K562 (cell line): ENCODE measurements around the gene ACHE. TPM values are rescaled to one million over a fixed set of nuclear protein-coding genes. Genes with fewer than 3 reads are reported as not detected.

Experiments
- ARNT ChIP-seq, 2 experiments: fragments of 450-650 bp; IDR thresholded peaks; 2 replicates each; pipeline ENCODE4 v1.6.1; 2016; ENCODE audit warnings: mild to moderate bottlenecking in 1 of 2
- ATF6 ChIP-seq: sonication (generic); formaldehyde crosslinking; IDR thresholded peaks from 2 replicates; pipeline ENCODE4 v1.4.0; 2020; ENCODE audit warnings: mild to moderate bottlenecking, missing genetic modification reagents
- BCL6 ChIP-seq: fragments of 250-450 bp; sonication (Bioruptor Pico); IDR thresholded peaks from 2 replicates; pipeline ENCODE4 v1.4.0; 2020
- DIDO1 ChIP-seq: fragments of 450-650 bp; IDR thresholded peaks from 2 replicates; pipeline ENCODE4 v1.6.1; 2016; ENCODE audit warnings: low read depth, missing biosample characterization, missing genetic modification characterization
- FOXA1 ChIP-seq: fragments of 450-650 bp; IDR thresholded peaks from 2 replicates; pipeline ENCODE4 v1.6.1; 2016; ENCODE audit warnings: mild to moderate bottlenecking, borderline replicate concordance
- NFYB ChIP-seq: IDR thresholded peaks from 2 replicates; pipeline ENCODE4 v1.6.1; 2011; ENCODE audit warnings: mild to moderate bottlenecking, moderate library complexity; ENCODE audit not compliant: insufficient read length; ENCODE audit errors: extremely low read depth
- SMC3 ChIP-seq: conservative IDR thresholded peaks from 2 replicates; pipeline ENCODE4 v1.6.1; 2011; ENCODE audit warnings: low read depth, low read length, improper control_type of control experiment; ENCODE audit not compliant: insufficient read depth
- SREBF1 ChIP-seq: fragments of 150-350 bp; IDR thresholded peaks from 2 replicates; pipeline ENCODE4 v1.6.1; 2014; ENCODE audit warnings: antibody characterized with exemption, low read depth, low read length, borderline replicate concordance
- ZBTB40 ChIP-seq, 2 experiments: fragments of 450-650 bp in 1 of 2; sonication (generic) in 1 of 2; formaldehyde crosslinking in 1 of 2; IDR thresholded peaks; 2 replicates each; pipeline versions ENCODE4 v1.7.1 to v1.9.0; 2016 to 2022; ENCODE audit warnings: inconsistent platforms in 1 of 2, mild to moderate bottlenecking in 1 of 2, missing genetic modification reagents in 1 of 2
- ZNF518B ChIP-seq: fragments of 250-450 bp; sonication (Bioruptor Pico); IDR thresholded peaks from 2 replicates; pipeline ENCODE4 v1.5.0; 2021; ENCODE audit warnings: mild to moderate bottlenecking, moderate library complexity
- polyA plus RNA-seq, 8 experiments: library from polyadenylated mRNA; depleted of rRNA in 4 of 8; stranded (reverse) in 5 of 8; unstranded in 3 of 8; fragments of >200 nt; fragmentation: Nextera tagmentation in 2 of 8; fragmentation: Illumina TruSeq in 1 of 8; extraction: Ambion mirVana in 2 of 8; extraction: Trizol in 1 of 8; gene quantifications; 2 replicates each; pipeline versions ENCODE4 v1.2.1 to v1.2.3, GENCODE V29; 2011 to 2014; ENCODE audit warnings: inconsistent platforms in 1 of 8, missing spikeins in 1 of 8
- total RNA-seq, 7 experiments: library from RNA; depleted of rRNA in 6 of 7; stranded (reverse); fragments of >200 nt in 6 of 7; fragmentation: Illumina TruSeq in 2 of 7; extraction: Trizol in 2 of 7; gene quantifications; 2 replicates each; pipeline versions ENCODE4 v1.2.1 to v1.2.3, GENCODE V29; 2011 to 2021; ENCODE audit warnings: low replicate concordance in 1 of 7

ACHE gene
- total and polyA plus RNA-seq, 9 of the 15 experiments (the other 6 are each of a cell fraction or from before 2014, with no cell fraction given), result 0.04 to 8.8 (median 1.9) TPM

- TF ChIP-seq ZBTB40 (IDR thresholded peaks at IDR 0.05) (0 out of 2 replicates have a peak, but pooled peaks have one; percentile 7), ZBTB40 (CRISPR knock-in tag; IDR thresholded peaks at IDR 0.05) (no peak), ZNF518B (CRISPR knock-in tag) (no peak), SREBF1 (no peak), DIDO1 (tag) (no peak), NFYB (peak; percentile 81), ARNT (IDR thresholded peaks at IDR 0.05) (no peak), SMC3 (peak; percentile 96), BCL6 (CRISPR knock-in tag) (no peak), ATF6 (CRISPR knock-in tag) (peak; percentile 60; the same call in 1 of the 2 replicates), FOXA1 (no peak)
These were observed 43.4 kb downstream of the ACHE start, which contains the start of gene SLC12A9 (continued) for GRCh38 chr7:100852048-100852872.
